Activated CD4-positive, alpha-beta T cell treated with anti-CD3 and anti-CD28 coated beads, Interleukin-2, amount 50 U/mL, for 24 hours (primary cell): ENCODE results near the gene MECR.

ENCODE experiments used
- DNase-seq, 2 donors: peaks; one replicate each; pipeline ENCODE4 v3.0.0-alpha.2; 2020; ENCODE audit warnings: low read depth in 1 of 2, low spot score in 1 of 2

The MECR gene

DNA sequence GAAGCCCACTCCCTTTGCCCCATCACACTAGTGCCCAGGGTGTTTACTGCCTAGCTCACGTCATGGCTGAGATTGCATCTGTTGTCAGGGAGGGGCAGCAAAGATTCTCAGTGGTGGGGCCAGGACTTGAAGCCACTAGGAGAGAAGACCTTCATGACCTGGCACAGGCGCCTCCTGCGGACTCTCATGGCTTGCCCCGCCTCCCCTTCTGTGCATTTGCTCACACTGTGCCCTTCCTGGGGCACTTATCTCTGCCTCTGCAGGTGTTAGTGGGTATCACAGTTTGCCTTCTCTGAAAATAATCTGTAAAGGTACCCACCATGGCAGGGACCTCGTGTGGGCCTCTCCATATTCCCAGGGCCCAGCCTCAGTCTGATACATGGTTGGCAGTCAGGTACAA, 25.7 kb upstream of the MECR start:
- DNase-seq: no peak

DNA sequence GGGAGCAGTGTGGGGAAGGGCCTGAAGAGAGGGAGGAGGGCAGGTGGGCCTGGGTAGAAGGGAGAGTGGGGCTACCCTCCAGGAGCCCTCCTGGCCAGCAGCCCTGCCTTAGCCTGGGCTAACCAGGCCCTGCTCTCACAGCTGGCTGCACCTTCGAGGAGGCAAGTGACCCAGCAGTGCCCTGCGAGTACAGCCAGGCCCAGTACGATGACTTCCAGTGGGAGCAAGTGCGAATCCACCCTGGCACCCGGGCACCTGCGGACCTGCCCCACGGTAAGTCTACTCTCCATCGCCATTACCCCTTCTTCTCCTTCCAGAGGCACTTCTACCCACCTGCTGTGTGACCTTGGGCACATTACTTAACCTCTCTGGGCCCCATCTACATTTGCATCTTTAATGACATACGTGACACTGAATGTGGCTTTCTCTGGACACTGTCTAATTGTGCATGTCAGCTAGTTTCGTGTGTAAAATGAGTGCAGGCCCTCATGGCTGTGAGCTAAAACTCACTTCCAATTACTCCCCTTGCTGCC, 24.5 kb upstream of the MECR start:
- no peak for DNase-seq

- no peak for DNase-seq
Observed at GRCh38 chr1:29254346-29254745, 23.6 kb upstream of the MECR start.

DNA sequence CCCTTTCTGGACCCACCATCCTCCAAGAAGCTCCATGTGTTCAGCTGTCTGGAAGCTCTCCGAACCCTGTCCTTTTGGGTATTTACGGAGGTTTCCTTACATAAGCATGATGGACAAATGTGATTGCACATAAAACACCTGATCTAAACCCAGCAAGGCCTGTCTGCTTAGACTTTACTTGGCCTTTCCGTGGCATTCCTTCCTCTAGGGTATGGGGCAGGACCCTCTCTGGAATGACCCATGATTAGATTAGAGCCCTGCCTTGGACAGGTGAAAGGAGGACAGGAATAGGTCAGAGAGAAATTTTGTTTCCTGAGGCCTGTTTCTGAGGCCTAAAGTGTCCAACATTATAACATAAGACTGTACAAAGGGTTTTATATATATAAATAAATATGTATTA, 22.4 kb upstream of the MECR start:
- no peak for DNase-seq

DNA sequence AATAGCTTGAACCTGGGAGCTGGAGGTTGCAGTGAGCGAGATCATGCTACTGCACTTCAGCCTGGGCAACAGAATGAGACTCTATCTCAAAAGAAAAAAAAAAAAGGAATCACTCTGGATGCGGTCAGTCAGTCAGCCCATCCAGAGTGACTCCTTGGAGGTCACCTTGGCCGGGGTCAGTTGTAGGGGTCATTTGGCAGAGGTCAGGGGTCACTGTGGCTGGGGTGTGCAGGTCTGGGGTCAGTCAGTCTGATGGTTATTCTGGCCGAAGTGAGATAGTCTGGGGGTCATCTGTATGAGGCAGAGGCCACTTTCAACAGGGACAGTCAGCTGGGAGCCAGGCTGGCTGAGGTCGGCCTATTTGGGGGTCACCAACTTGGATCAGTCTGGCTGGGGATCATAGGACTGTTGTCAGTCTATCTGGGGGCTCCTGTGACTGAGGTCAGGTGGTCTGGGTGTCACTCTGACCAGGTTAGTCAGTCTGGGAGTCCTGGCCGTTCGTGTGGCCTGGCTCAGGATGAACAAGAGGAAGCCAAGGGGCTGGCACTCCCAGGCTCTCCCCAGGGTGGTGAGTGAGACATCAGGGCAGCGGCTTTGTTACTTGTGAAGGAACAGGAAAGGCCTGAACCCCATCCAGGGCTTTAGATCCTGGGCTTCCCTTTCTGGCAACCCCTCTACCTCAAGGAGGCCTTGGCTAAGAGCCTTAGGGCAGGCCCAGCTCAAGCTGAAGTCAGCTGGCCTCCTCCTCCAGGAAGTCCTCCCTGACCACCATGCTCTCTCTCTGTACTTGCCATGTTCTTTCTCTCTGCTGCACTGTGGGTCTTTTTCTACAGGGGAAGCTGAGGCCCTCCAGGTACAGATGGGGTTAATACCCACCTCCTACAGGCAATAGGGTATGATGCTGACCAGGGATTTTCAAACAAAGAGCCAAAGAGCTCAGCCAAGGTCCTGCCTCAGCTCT, 20.7 kb upstream of the MECR start:
- no peak for DNase-seq

- no peak for DNase-seq
Observed at GRCh38 chr1:29249951-29250581, 19.3 kb upstream of the MECR start.

DNA sequence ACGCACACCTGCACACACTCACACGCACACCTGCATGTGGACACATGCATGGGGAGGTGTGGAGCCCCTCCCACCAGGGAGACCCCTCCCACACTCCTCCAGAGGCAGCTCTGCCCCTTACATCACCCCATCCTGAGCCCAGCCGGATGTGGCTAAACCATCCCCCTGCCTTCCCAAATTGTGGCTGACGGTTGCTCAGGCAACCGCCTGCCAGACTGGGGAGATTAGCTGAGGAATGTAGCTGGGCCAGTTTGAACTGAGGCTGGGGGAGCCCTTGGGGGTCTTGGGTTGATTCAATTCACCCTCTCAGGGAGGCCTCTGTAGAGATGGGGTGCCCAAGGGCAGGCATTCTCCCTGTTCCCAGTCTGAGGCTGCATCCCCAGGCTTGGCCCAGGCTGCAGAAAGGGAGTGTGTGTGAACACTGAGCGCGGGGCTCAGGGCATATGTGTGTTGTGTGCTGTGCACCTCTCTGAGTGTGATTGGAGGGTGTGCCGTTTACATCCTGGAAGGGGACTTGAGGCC, 18.5 kb upstream of the MECR start:
- DNase-seq: no peak

- DNase-seq: no peak
Observed at GRCh38 chr1:29248409-29248808, 17.7 kb upstream of the MECR start.

GRCh38 chr1:29247571-29248273, 17.0 kb upstream of the MECR start:
- DNase-seq: no peak

DNA sequence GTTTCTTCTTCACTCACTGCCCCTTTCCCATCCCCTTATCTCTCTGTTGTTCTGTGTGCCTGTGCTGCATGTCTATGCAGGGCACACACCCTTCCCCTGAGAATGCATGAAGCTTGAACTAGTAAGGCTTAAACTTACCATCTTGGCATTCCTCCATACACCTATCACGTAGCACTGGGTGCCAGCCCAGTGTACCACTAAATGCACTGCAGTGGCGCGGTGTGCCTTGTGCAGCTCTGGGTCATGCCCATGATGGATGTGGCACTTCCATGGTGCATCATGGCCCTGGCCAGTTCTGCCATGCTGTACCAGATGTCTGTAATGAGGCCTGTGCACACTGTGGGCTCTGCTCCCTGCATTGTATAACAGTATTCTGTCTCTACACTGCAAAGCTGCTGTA, 16.3 kb upstream of the MECR start:
- DNase-seq: no peak

DNA sequence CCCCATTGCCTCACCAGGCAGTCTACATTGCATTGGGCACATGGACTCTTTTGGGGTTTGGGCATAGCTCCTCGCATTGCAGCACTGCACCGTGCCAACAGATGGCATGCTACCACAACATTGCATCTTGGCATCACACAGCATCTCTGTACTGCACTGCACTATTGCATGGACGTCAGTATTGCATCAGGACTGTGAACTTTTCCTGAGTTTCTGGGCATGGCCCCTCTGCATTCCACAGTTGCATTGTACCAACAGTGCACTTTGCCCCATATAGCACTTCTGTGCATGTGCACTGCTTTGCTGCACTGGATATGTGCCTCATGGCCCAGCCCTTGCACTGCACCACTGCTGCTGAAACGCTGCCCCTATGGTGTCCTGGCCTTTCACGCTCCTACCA, 15.1 kb upstream of the MECR start:
- no peak for DNase-seq

DNA sequence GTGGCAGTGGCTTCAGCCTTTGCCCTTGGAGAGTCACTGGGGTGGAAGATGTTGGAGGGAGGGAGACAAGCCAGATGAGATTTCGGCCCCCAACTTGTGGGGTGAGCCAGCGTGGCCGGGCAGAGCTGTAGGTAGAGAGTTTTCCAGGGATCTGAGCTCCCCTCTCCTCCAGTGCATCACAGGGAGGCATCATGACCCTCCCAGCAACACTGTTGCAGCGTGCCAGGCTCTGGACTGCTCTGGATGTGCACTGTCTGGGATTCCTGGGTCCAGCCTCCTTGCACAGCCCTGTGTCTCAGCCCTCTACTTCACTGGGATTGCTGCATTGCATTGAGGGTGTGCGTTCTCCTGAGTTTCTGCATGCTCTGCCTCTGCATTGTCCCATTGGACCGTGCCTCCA, 14.5 kb upstream of the MECR start:
- no peak for DNase-seq

DNA sequence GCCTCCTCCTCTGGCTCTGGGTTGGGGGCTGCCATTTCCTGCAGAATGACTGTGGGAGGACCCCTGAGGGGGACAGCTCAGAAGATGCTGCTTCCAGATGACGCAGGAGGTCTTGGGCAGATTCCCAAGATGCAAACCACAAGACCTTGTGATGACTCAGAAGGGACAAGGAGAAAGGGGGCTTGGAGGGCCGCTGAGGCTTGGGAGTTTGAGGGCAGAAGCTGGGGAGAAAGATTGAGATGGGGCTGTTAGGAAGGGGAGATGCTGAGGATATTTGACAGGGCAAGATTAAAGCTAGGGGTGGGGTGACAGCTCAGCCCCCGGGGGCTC, 13.1 kb upstream of the MECR start:
- DNase-seq: no peak

GRCh38 chr1:29243023-29243870, 12.5 kb upstream of the MECR start:
- DNase-seq: no peak

DNA sequence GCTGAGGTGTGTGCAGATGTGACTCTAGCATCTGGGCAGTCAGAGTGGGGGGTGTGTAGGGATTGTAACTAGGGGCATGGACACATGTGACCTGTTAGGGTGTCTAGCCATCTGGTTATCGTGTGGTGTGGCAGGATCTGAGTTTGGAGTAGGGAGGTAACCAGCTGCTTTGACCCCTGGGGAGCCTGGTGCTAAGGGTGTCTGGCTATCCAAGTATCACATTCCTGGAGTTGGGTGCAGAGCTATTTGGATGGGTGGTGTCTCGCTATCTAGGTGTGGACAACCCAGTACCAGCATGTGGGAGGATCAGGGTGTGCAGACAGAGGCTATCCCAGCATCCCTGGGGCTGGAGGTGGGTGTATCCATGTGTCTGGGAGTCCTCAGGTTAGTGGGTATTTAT, 10.3 kb upstream of the MECR start:
- no peak for DNase-seq

- no peak for DNase-seq
Observed at GRCh38 chr1:29240400-29240837, 9.7 kb upstream of the MECR start.

- no peak for DNase-seq
Observed at GRCh38 chr1:29239142-29239541, 8.4 kb upstream of the MECR start.

GRCh38 chr1:29238620-29239002, 7.9 kb upstream of the MECR start:
- no peak for DNase-seq

GRCh38 chr1:29237852-29238619, 7.3 kb upstream of the MECR start:
- no peak for DNase-seq
